NCI-H446 treated with DMSO at 0.1 percent for 48 hours (cell line): Measurements from ENCODE around the gene DNMT3L.
"Not testable (repeated sequence)": the region's sequence is repeated elsewhere in the genome, so short reads cannot be mapped to it uniquely, and the experiment has no call there.

Experiments
- DNase-seq: peaks from one replicate; lab custom pipeline; 2025; lab: John Stamatoyannopoulos, UW

The DNMT3L gene

GRCh38 chr21:44261675-44262295 is at the start of gene DNMT3L:
DNMT3L (minus strand) TSS chr21:44261897; CDS start chr21:44261259, 638 bp downstream.
- no peak for DNase-seq

- DNase-seq = no peak
Observed at GRCh38 chr21:44310628-44311507, 49.2 kb upstream of the DNMT3L start.

DNA sequence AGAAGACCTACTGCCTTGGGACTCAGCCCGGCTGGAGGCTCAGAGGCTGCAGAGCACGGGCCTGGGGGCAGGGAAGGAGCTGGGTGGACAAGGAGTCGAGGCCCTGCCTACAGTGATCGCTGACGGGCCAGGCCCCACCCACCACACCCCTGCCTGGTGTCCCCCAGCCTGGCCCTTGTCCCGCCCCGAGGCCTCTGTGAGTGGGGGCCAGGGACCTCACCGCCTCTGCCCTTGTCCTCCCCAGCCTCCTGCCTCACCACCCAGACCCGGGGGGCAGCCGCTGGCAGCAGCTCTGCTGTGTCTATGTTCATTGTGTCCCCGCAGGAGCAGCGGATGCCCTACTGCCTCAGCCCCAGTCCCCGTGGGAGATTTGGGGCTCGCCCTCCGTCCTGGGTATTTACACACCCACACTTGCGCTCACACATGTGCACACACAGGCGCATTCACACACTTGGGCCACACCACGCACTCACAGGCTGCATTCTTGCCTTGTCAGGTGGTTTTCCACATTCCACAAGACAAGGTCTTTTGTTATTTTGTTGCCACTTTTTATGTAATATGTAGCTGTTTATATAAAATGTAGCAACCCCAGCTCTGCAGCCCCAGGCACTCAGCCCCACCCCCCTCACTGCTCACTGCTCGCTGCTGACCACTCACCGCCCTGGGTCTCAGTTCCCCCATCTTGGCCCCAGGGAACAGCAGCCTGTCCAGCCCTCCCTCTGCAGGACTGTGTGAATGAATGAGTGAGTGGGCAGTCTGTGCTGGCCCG is 45.4 kb upstream of the DNMT3L start:
- no peak for DNase-seq

DNA sequence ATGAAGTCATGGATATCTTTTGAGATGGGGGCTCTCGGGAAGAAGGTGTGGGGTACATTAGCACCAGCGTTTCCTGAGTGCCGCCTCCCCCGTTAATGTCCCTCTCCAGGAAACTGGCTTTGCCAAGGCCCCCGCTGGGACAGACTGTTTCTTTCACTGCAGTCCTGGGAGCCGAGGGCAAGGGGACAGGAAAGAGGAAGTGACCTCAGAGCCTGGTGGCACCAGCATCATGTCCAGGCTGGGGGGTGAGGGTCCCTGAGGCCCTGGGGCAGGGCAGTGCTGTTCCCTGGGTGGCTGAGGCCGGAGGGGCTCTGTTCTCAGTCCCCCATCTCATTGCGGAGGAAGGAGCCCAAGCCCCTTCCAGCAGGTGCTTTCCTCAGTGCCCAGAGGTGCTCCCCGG is 44.0 kb upstream of the DNMT3L start:
- no peak for DNase-seq

DNA sequence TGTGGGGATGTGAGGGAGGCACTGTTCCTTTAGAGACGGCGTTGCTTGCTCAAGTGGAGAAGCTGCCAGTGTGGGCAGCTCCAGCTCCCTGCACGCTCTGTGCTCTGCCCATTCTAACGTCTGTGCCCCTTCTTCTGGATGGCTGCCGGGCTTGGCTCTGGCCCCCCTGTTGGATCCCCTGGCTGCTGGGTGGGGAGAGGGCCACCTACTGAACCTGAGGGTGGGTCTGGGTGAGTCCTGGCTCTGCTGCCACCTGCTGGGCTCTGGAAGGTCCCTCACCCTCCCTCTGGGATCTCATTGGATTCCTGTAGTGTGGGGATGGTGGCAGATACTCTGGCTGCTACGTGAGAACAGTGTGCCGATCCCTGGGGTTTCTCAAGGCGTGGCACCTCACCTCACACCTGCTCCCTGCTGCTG is 43.2 kb upstream of the DNMT3L start:
- no peak for DNase-seq

GRCh38 chr21:44304011-44304616 is 42.4 kb upstream of the DNMT3L start:
- DNase-seq = no peak

DNA sequence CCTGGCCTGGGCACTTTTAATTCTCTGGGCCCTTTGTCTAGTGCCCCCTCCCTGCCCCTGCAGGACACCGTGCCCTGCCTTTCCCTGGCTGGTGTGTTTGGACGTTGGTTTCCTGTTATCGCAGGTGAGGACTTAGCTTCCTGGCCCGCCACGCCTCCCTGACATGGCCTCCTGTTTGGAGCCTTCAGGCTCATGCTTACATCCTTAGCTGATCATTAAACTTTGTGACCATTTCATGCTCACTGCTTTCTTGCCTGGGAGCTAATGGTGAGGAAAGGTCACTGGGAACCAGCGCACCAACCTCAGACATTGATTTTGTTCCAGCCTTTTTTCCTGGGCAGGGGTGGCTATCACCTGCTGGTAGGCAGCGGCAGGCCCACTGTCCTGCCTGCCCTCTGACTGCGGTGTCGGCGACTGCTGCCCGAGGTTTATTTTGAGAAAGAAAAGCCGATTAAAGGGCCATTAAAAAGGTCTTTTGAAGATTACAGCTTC is 41.8 kb upstream of the DNMT3L start:
- DNase-seq = no peak

- DNase-seq = not testable (repeated sequence)
Observed at GRCh38 chr21:44302573-44303401, 41.1 kb upstream of the DNMT3L start.

DNA sequence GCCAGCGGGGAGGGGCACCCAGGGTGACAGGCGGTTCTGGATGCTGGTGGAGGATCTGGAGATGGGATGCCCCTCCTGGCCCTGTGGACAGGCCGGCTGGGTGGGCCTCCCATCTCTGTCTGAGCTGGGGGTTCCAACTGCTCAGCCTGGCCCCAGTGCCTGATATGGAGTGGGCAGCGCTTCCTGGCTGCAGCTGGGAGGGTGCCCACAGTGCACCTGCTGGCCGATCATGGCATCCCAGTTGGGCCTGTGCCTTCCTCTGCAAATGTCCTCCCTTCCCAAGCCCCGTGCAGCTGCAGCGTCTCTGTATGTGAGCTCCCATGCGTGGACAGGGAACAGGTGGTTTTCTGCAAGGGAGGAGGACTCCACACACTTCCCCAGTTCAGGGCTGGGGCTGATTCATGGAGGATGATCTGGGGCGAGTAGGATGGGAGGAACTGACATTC is 40.3 kb upstream of the DNMT3L start:
- DNase-seq = no peak

- no peak for DNase-seq
Observed at GRCh38 chr21:44301141-44301540, 39.4 kb upstream of the DNMT3L start.

DNA sequence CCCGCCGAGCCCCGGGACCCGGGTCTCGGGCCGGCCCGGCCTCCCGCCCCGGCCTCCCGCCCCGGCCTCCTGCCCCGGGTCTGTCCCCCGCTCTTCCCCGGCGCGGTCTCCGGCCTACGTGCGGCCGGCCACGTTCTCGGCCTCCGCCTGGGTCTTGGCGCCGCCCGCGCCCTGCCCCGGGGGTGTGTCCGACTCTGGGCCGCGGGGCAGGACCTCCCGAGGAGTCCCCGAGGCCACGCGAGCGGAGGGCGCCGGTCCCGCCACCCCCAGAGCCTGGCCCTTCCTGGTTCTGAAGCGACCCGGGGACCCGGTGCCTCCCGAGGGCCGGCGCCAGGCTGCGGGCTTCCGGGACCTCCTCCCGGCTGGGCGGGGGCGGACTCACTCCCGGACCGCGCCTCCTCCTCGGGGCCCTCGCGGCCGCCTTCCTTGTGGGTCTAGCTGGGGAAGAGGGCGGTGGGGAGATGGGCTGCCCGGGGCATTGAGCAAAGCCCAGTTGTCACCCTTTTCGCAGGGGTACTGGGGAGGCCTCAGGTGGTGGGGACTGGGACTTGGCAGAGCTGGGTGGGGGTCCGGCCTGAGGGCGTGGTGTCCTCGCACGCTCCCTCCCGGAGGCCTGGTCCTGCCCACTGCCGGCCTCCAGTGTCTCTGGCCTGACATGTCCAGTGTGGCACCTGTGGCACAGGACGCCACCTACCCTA is 38.7 kb upstream of the DNMT3L start:
- no peak for DNase-seq

DNA sequence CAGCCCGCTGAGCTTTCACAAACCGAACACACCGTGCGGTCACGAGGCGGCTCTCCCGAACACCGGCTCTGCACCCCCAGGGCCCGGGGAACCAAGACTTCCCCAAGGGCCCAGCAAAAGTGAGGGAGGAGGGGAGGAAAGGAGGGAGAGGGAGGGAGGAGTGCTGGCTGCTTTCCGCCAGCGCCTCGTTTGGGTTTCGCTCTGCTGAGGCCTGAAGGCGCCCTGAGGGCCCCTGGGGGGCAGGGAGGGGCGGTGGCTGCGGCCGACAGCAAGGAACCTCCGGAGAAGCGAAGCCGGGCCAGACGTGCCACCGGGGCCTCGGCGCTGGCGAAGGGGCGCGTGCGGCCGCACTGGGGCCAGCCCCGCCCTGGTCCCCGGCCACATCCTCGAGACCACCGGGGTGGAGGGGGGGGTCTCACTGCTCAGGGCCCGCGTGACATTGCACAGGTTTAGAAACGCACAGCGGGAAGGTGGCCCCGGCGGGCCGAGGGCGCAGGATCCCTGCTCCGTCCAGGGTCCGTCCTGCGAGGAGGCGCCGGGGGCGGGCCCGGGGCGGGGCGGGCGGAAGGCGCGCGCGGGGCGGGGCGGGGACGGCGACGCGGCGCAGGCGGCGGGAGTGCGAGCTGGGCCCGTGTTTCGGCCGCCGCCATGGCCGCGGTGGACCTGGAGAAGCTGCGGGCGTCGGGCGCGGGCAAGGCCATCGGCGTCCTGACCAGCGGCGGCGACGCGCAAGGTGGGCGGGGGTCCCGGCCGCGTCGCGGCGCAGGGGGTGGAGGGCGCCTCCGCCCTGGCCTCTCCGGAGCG is 38.0 kb upstream of the DNMT3L start, which contains the start of gene PFKL:
Gene PFKL, plus strand, starts transcription at position 596 of the 804 bp plus-strand sequence. Its CDS starts 53 bp downstream, at position 649.
- DNase-seq = no peak

DNA sequence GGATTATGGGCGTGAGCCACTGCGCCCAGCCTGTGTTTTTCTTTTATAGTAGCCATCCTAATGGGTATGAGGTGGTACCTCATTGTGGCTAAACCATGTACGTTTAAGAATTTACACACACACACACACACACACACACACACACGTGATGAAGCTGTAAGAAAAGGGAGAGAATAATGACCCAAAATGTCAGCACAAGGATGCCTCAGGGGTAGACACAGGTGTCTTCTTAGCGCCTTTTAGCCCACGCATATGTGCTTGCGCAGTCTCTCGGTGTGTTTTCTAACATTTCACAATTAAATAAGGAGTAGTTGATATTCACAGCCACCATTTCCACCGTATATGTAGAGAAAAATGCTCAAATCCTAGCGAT is 37.4 kb upstream of the DNMT3L start:
- DNase-seq = no peak

DNA sequence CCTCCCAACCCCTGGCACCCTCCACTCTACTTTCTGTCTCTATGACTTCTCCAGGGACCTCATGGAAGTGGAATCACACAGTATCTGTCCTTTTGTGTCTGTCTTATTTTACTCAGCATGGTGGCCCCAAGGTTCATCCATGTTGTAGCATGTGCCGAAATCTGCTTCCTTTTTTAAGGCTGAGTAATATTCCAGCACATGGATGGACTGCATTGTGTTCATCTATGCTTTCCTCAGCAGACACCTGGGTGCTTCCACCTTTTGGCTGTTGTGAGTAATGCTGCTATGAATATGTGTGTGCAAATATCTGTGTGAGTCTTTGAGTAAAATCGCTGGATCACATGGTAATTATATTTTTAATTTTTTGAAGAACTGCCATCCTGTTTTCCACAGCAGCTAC is 36.6 kb upstream of the DNMT3L start:
- no peak for DNase-seq

DNA sequence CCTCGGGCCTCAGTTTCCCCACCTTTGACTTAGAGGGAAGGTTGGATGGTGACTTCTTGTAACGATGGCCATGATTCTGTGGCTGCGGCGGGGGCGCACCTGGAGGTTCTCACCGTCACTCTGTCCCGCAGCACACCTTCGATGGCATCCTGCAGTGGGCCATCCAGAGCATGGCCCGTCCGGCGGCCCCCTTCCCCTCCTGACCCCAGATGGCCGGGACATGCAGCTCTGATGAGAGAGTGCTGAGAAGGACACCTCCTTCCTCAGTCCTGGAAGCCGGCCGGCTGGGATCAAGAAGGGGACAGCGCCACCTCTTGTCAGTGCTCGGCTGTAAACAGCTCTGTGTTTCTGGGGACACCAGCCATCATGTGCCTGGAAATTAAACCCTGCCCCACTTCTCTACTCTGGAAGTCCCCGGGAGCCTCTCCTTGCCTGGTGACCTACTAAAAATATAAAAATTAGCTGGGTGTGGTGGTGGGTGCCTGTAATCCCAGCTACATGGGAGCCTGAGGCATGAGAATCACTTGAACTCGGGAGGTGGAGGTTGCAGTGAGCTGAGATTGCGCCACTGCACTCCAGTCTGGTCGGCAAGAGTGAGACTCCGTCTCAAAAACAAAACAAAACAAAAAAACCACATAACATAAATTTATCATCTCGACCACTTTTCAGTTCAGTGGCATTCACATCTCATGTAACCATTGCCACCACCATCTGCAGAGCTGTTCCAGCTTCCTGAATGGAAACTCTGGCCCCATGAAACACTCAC is 36.0 kb upstream of the DNMT3L start:
- DNase-seq = peak; percentile 34

GRCh38 chr21:44296916-44297315 is 35.2 kb upstream of the DNMT3L start:
- DNase-seq = no peak

DNA sequence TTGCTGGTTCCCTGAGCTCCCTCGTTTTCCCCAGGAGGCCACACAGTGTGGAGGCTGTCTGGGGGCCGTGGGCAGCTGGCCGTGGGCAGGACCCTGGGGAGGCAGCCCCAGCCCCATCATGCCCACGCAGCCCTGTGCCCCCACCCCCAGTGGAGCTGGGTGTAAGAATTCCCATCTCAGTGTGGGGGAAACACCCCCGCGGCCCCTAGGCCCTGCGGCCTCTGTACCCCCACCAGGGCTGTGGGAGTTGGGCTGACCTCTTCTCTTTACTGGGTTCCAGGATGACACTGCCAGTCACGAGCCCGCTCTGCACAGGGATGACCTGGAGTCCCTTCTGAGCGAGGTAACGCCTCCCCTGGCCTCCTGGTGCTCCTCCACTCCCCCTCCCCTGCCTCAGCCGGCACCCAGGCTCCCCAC is 34.4 kb upstream of the DNMT3L start:
- DNase-seq = no peak

GRCh38 chr21:44295646-44296045 is 33.9 kb upstream of the DNMT3L start:
- DNase-seq = no peak

DNA sequence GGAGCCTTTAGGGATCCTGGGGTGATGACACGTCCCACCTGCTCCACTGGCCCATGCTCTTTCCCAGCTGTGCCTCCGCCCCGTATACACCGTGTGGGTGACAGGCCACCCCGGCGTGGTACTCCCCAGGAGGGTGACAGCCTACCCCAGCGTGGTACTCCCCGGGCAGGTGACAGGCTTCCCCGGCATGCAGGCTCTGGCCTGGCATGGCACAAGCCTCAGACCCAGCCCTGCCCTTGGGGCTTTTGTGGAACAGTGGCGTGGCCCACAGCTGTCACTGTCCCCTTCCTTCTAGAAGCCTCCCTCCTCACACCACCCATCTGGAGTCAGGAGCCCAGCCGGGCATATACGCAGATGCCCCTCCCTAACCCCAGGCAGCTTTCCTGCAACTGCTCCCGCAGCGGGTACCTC is 33.5 kb upstream of the DNMT3L start:
- DNase-seq = no peak
